Measurements from ENCODE around the gene KISS1R. TPM values are rescaled to one million over a fixed set of nuclear protein-coding genes. Genes with fewer than 3 reads are reported as not detected.

Gene KISS1R
- polyA plus RNA-seq, 2 of the 4 experiments (the other 2 are of a cell fraction): 0.14 to 0.79 TPM

DNA sequence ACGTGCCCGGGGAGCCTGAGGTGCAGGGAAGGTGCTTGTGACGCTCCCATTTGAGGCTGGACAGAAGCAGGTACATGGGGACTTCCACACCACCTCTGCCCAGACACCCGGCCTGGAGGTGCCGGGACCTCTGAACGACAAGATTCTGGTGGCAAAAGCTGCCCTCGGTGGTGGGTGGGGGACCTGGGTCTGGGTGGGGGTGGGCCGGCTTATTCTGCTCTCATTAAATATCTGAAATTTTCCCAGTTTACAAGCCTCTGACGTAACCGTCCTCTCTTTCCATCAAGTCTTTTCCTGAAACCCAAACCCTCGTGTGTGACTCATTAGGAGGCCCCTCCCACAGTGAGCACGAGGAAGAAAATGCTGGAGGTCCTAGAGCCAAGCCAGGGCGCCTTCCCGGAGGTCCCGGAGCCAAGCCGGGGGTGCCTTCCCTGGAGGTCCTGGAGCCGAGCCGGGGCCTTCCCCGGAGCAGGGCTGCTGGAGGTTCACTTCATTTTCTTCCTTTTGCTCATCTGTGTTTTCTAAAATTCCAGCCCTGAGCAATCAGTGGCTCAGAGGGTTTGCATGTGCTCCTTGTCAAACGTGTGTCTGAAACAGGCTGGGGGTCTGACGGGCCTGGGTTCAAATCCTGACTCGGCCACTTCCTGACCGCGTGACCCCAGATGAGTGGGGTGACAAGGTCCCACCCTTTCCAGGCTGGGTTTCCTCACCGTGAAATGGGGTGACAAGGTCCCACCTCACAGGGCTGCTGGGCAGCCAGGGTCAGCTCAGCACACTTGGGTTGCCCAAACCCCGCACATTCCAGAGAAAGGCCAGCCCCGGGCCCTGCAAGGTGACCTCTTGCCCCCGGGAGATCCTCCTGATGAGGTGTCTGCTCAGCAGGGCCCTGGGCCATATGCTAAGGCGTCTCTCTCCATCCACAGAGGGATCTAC, 47.6 kb upstream of the KISS1R start:
- Histone ChIP-seq H3K4me3 (no peak overlapping the region), H3K4me1 (peaks cover 48% of the 10 kb centered on the region), H3K27ac (peak overlapping the region; percentile 81 to 95), H3K4me2 (peak overlapping the region; percentile 71), H3K9me3 (no peaks in the 10 kb centered on the region)
- ATAC-seq: peak; percentile 26 to 45; a peak in 4 of 6 replicates
- ChIA-PET CTCF (interaction anchor here (0.7 to 3.1 kb wide), 2 partner anchors 12 to 31 kb away, joined by 3 to 13 read pairs; no protein-coding TSS in a partner anchor), POLR2A (no interaction called here)
- TF ChIP-seq JUNB (IDR thresholded peaks at IDR 0.05) (peak; percentile 23; the same call in 1 of the 2 replicates), GATA3 (IDR thresholded peaks at IDR 0.05; ENCODE audit: borderline replicate concordance) (0 out of 2 replicates have a peak, but pooled peaks have one; percentile 35), ZSCAN20 (CRISPR knock-in tag; IDR thresholded peaks at IDR 0.05) (no peak), CEBPB (IDR thresholded peaks at IDR 0.05) (peak; percentile 22 to 34; a peak in 1 of 4 replicates), TFCP2L1 (CRISPR knock-in tag; IDR thresholded peaks at IDR 0.05) (0 out of 2 replicates have a peak, but pooled peaks have one; percentile 24), FOSL2 (IDR thresholded peaks at IDR 0.05) (peak; percentile 44; the same call in 1 of the 2 replicates), FOSL2 (CRISPR knock-in tag; IDR thresholded peaks at IDR 0.05) (peak; percentile 79), JUN (IDR thresholded peaks at IDR 0.05) (peak in 1 of 2 experiments; percentile 23; a peak in 1 of 5 replicates), HDAC2 (IDR thresholded peaks at IDR 0.05) (no peak), E2F6 (IDR thresholded peaks at IDR 0.05; ENCODE audit: borderline replicate concordance, low read depth) (peak; percentile 47; the same call in 1 of the 2 replicates), MYC (IDR thresholded peaks at IDR 0.05; ENCODE audit: borderline replicate concordance, low read length) (peak; percentile 41; the same call in 1 of the 2 replicates)
- TF ChIP-seq, protein P1, sequence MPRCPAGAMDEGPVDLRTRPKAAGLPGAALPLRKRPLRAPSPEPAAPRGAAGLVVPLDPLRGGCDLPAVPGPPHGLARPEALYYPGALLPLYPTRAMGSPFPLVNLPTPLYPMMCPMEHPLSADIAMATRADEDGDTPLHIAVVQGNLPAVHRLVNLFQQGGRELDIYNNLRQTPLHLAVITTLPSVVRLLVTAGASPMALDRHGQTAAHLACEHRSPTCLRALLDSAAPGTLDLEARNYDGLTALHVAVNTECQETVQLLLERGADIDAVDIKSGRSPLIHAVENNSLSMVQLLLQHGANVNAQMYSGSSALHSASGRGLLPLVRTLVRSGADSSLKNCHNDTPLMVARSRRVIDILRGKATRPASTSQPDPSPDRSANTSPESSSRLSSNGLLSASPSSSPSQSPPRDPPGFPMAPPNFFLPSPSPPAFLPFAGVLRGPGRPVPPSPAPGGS (IDR thresholded peaks at IDR 0.05): no peak
- TF ChIP-seq, protein P2, sequence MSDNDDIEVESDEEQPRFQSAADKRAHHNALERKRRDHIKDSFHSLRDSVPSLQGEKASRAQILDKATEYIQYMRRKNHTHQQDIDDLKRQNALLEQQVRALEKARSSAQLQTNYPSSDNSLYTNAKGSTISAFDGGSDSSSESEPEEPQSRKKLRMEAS (IDR thresholded peaks at IDR 0.05): peak; percentile 79
- WGBS (ENCODE audit: missing lambda C conversion rate): 20% methylated on average over 11 of the region's 29 CpGs
- peak; percentile 66 to 89 for DNase-seq (ENCODE audit: low read depth in 1 of 2, low spot score in 1 of 2)
- no peak for FAIRE-seq

- ATAC-seq: no peak
- FAIRE-seq: no peak
- WGBS (ENCODE audit: missing lambda C conversion rate): 92% methylated on average over 8 of the region's 8 CpGs
- peak overlapping the region; percentile 71 for H3K4me2 ChIP-seq
- POLR2A ChIA-PET: no interaction called here
- CTCF ChIA-PET: interaction anchor here (0.7 kb wide), 1 partner anchor 32 kb away, joined by 3 read pairs; no protein-coding TSS in a partner anchor
- TF ChIP-seq, protein P1 (IDR thresholded peaks at IDR 0.05): no peak
- TF ChIP-seq ATOH8 (CRISPR knock-in tag; IDR thresholded peaks at IDR 0.05; ENCODE audit: low read depth): no peak
- TF ChIP-seq RARB (CRISPR knock-in tag; IDR thresholded peaks at IDR 0.05): no peak
- TF ChIP-seq SMC3 (IDR thresholded peaks at IDR 0.05): no peak
- no peak for TF ChIP-seq HOXB13 (CRISPR knock-in tag; IDR thresholded peaks at IDR 0.05; ENCODE audit: low read depth)
- no peak for TF ChIP-seq CHD4 (IDR thresholded peaks at IDR 0.05; ENCODE audit: borderline replicate concordance)
- no peak for TF ChIP-seq TFCP2L1 (CRISPR knock-in tag; IDR thresholded peaks at IDR 0.05)
- no peak for TF ChIP-seq NR3C1 (IDR thresholded peaks at IDR 0.05)
- TF ChIP-seq, protein P3, sequence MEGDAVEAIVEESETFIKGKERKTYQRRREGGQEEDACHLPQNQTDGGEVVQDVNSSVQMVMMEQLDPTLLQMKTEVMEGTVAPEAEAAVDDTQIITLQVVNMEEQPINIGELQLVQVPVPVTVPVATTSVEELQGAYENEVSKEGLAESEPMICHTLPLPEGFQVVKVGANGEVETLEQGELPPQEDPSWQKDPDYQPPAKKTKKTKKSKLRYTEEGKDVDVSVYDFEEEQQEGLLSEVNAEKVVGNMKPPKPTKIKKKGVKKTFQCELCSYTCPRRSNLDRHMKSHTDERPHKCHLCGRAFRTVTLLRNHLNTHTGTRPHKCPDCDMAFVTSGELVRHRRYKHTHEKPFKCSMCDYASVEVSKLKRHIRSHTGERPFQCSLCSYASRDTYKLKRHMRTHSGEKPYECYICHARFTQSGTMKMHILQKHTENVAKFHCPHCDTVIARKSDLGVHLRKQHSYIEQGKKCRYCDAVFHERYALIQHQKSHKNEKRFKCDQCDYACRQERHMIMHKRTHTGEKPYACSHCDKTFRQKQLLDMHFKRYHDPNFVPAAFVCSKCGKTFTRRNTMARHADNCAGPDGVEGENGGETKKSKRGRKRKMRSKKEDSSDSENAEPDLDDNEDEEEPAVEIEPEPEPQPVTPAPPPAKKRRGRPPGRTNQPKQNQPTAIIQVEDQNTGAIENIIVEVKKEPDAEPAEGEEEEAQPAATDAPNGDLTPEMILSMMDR (IDR thresholded peaks at IDR 0.05): no peak
- TF ChIP-seq ZSCAN20 (CRISPR knock-in tag; IDR thresholded peaks at IDR 0.05): no peak
- TF ChIP-seq, protein P2 (IDR thresholded peaks at IDR 0.05): no peak
- no peak for TF ChIP-seq KDM5A (IDR thresholded peaks at IDR 0.05)
- H3K4me3 ChIP-seq: no peak overlapping the region
- H3K27ac ChIP-seq: peak overlapping the region; percentile 81 to 95
- H3K9me3 ChIP-seq: no peaks in the 10 kb centered on the region
- peaks cover 48% of the 10 kb centered on the region for H3K4me1 ChIP-seq
- no peak for DNase-seq (ENCODE audit: low read depth in 1 of 2, low spot score in 1 of 2)
Measured at GRCh38 chr19:870314-870713, 46.8 kb upstream of the KISS1R start.
